GM18517 (cell line): ENCODE data around the gene LCE2D.
"Not testable (repeated sequence)": the region's sequence is repeated elsewhere in the genome, so short reads cannot be mapped to it uniquely, and the experiment has no call there.

Experiments
- ATAC-seq: cut with Tn5 transposase; IDR thresholded peaks from one replicate; pipeline ENCODE4 v1.9.1; 2021; ENCODE audit warnings: mild to moderate bottlenecking, moderate library complexity; ENCODE audit not compliant: unreplicated experiment

Gene LCE2D, protein sequence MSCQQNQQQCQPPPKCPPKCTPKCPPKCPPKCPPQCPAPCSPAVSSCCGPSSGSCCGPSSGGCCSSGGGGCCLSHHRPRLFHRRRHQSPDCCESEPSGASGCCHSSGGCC

DNA sequence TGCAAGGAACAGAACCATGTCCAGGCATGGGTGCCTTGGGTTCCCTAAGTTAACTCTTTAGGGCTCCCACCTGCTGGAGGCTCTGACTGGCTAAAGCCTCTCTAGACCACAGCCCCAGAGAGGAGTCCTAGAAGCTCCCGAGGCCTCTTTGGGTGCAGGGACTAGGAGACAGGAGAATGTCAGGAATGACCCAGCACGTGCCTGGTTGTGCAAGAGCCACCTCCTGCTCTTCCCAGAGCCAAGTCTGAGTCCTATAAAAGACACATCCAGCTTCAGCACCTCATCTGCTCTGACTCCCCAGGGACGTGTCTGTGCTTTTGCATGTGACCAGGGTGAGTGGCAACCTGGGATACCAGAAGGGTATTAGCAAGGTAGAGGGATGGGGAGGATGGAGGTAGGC, at the start of gene LCE2D:
Gene LCE2D, plus strand, starts transcription at position 283 of the 400 bp plus-strand sequence. CDS start 726 bp downstream, outside the sequence.
- no peak for ATAC-seq

- no peak for ATAC-seq
Observed at GRCh38 chr1:152613511-152613910, 49.7 kb upstream of the LCE2D start, which contains the start of gene LCE3B. Gene LCE3B (plus strand): TSS chr1:152613811. CDS start chr1:152613811, 0 bp downstream.

DNA sequence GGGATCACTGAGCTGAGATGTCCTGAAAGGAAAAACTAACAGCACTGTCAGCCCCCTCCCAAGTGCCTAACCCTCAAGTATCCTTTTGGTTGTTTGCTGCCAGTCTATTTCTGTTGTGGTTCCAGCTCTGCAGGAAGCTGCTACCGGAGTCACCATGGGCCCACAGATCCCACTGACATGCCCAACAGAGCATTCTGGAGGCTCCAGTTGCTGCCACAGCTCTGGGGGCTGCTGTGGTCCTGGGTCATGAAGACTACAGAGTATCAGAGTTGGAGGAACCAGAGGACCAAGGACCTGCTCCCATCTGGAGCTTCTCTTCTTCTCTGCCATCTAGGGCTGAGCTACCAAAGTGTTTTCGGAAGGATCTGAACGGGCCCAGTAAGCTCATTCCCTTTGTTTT, 41.2 kb upstream of the LCE2D start:
- no peak for ATAC-seq

DNA sequence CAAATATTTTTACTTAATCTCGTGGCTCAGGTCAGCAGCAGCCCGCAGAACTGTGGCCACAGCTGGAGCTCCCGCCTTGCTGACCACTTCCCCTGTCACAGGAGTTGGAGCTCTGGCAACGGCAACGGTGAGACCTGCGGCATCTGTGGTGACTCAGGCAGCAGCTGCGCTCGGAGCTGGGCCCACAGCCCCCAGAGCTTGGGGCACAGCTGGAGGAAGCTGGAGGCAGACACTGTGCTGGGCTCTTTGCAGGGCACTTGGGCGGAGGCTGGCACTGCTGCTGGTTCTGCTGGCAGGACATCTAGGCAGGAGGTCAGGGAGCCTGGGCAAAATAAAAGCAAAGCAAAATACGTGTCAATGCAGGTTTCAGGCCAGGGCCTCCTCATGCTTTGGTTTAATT, 40.4 kb upstream of the LCE2D start, which contains the start of gene LCE3A:
Gene LCE3A, minus strand, starts transcription at position 301 of the 400 bp plus-strand sequence. Its CDS starts 0 bp downstream, at position 301.
- ATAC-seq, result no peak

- no peak for ATAC-seq
Observed at GRCh38 chr1:152623203-152623844, 39.9 kb upstream of the LCE2D start.

DNA sequence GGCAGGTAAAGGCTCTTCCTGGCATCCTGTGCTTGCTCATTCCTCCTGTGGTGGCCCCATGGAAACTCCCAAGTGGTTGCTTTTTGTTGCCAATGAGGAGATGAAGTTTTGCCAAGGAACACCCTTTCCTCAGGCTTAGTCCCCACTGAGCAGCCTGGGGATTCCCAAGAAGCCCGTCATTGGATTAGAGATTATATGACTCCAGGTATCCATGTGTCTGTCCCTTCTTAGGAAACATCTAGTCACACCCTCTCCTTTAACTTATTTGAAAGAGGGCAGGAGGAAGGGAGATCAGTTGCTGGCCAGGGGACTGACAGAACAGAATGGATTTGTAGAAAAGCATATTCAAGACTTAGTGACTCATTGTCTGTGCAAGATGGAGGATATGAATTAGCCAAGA, 36.4 kb upstream of the LCE2D start:
- ATAC-seq, result no peak

DNA sequence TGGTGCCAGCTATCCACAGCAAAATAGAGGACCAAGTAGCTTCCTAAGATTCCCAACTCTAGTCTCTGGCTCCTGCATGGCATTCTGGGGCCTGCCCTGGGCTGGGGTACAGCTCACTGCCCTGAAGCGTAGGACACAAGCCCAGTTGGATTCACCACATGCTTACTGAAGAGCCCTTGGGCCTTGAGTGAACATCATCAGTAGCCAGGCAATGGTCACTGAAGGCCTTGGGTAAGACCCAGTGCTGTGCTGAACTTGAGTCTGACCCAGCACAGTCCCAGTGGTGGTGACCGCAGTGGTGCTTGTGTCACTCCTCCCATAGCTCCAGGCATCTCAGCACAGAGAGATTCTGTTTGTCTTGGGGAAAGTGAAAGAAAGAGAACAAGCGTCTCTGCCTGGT, 32.6 kb upstream of the LCE2D start:
- no peak for ATAC-seq

DNA sequence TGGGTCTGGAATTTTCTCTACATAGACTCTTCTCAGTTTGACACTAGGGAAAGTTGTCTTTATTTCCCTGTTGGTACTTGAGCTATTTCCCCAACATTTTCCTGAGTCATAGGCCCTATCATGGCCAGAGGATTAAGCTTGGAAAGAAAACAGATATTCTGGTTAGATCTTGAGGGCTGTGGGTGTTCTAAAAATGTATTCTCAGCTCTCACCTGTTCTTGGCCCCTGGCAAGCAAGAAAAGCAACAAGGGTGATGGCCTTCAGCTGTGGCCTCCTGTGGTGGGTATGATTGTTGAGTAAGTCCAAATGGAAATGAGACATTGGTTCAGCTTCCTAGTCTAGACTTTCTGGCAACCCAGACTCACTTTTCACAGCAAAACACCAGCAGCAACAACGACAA, 22.8 kb upstream of the LCE2D start:
- no peak for ATAC-seq

DNA sequence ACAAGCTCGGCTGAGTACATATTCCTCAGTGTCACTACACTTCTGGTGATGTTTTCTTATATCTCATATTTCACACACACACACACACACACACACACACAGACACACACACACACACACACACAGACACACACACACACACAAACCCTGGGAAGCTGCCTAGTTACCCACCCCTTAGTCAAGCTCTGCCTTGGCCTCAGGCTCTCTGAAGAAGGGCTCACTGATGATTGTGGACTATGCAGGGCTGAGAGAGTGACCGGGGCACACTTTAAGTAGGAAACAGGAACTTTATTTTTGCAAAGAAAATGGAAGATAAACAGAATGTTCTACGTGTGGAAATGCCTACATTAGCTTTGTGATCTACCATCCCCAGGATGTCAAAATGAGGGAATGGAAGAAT, 19.2 kb upstream of the LCE2D start:
- ATAC-seq, result no peak

GRCh38 chr1:152645146-152645545, 18.0 kb upstream of the LCE2D start:
- no peak for ATAC-seq

DNA sequence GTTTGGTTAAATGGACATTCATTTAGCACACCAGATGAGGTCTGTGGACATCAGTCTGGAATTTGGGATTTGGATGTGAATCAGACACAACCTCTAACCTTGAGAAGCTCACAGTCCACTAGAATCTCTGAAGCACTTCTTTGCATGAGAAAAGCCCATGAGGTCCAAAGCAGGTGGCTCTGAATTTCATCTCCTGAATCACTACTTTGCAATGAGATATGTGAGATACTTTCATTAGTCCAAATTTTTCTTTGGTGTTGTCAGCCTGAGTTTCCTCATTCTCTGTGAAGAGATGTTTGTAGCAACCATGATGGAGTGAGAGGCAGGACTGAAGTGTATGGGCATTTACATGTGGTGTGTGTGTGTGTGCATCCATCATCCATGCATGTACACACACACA, 16.5 kb upstream of the LCE2D start:
- ATAC-seq, result no peak

DNA sequence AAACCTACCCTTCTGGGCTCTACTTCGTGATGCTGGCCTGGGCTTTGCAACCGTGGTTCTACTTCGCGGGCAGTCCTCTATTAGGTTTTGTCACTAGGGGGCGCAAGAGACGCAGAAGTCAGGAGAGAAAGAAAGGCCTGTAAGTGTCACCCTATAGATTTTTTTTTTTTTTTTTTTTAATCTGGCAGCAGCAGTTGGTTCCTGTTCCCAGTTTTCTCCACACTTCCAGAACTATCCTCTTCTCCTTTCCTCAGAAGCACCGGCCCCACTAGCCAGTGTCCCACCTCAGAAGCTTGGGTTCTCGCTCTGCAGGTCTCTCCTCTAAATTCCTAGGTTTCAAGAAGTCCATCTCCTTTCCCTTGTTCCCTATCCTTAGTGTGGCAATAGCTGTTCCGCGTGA, 9.1 kb upstream of the LCE2D start:
- ATAC-seq, result no peak

DNA sequence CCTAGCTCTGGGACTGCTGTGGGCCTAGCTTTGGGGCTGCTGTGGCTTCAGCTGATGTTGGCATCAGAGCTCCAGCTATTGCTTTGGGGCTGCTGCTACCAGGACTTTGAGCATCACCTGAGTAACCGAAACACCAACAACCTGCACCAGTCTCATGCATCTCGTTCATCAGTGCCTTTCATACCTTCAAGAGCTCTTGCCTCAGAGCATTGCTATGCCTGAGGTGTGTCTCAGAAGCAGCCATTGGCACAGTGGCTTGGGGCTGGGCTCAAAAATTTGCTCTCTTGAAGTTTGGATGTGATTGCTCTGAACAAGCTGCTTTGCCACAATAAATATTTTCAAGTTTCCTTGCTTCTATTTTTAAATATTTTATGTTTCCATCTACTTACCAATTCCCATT, 6.7 kb upstream of the LCE2D start:
- ATAC-seq, result no peak

DNA sequence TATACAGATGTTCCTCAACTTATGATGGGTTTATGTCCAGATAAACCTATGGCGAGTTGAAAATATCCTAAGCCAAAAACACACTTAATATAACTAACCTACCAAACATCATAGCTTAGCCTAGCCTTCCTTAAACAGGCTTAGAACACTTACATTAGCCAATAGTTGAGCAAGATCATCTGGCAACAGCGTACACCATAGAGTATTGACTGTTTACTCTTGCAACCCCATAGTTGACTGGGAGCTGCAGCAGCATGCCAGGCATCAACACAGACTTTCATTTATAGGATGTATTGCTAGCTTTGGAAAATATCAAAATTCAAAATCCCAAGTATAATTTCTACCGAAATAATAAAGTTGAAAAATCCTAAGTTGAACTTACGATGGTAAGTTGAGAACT, 5.5 kb upstream of the LCE2D start:
- no peak for ATAC-seq

- no peak for ATAC-seq
Observed at GRCh38 chr1:152658649-152659048, 4.5 kb upstream of the LCE2D start.

GRCh38 chr1:152666171-152666570, 3.0 kb downstream of the LCE2D start:
- ATAC-seq, result not testable (repeated sequence)

DNA sequence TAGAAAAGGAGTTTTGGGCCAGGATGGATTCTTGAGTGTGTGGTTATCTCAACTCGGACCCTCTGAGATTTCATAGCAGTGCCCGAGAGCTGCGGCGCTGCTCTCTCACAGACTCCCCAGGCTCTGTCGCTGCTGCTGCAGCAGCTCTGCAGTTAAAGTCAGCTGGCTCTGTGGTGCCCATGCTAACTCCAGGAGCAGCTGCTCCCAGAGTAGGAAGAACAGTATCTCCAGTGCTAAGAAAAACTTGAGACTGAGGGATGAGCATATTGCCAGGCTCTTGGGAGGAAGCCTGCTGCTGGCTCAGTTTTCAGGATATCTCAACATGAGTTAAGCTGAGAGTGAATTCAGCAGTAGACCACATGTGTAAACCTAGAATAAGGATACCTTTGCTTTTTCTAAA, 4.5 kb downstream of the LCE2D start:
- ATAC-seq, result no peak

- no peak for ATAC-seq
Observed at GRCh38 chr1:152673016-152673415, 9.8 kb downstream of the LCE2D start.

DNA sequence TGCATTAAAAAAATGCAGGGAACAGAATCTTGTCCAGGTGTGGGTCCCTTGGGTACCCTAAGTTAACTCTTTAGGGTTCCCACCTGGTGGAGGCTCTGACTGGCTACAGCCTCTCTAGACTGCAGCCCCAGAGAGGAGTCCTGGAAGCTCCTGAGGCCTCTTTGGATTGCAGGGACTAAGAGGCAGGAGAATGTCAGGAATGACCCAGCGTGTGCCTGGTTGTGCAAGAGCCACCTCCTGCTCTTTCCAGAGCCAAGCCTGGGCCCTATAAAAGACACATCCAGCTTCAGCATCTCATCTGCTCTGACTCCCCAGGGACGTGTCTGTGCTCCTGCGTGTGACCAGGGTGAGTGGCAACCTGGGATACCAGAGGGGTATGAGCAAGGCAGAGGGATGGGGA, 11.8 kb downstream of the LCE2D start, which contains the start of gene LCE2C:
Gene LCE2C, plus strand, starts transcription at position 297 of the 400 bp plus-strand sequence. CDS start 737 bp downstream, outside the sequence.
- ATAC-seq, result not testable (repeated sequence)

DNA sequence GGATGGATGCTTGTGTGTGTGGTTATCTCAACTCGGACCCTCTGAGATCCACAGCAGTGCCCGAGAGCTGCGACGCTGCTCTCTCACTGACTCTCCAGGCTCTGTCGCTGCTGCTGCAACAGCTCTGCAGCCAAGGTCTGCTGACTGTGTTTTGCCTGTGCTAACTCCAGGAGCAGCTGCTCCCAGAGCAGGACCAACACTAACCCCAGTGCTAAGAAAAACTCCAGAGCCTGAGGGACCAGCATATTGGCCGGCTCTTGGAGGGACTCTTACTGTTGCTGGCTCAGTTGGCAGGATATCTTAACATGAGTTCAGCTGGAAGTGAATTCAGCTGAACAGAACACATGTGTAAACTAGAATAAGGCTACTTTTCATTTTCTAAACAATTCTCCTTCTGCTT, 16.3 kb downstream of the LCE2D start:
- ATAC-seq, result no peak

DNA sequence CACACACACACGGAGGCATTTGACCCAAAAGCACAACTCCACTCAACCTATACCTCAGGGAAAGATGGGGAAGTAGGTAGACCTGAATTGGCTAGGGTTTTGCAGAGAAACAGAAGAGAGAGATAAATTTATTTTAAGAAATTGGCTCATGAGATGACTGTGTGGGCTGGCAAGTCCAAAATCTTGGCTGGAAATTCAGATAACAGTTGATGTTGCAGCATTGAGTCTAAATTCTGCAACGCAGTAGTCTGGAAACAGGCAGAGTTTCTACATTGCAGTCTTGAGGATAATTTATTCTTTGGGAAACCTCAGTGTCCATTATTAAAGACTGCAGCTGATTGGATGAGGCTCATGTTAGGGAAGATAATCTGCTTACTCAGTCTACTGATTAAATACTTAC, 18.4 kb downstream of the LCE2D start:
- ATAC-seq, result no peak

DNA sequence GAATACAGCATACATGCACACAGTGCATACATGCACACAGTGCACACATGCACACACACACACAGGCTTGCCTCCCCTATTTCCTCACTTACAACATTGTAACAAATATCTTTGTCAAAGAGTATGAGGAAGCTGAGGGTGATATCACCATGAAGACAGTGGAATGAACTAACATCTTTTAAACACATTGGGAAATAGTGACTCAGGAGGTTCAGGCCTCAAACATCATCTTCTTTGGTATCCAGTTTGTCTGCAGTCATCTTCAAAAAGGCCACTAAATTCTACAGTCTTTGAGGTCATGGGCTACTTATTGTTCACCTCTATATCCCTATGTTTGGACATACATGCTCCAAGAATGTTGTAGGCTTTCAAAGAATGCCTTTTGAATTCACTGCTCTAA, 20.7 kb downstream of the LCE2D start:
- no peak for ATAC-seq

DNA sequence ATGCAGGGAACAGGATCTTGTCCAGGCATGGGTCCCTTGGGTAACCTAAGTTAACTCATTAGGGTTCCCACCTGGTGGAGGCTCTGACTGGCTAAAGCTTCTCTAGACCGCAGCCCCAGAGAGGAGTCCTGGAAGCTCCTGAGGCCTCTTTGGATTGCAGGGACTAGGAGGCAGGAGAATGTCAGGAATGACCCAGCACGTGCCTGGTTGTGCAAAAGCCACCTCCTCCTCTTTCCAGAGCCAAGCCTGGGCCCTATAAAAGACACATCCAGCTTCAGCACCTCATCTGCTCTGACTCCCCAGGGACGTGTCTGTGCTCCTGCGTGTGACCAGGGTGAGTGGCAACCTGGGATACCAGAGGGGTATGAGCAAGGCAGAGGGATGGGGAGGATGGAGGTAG, 22.6 kb downstream of the LCE2D start, which contains the start of gene LCE2B:
Gene LCE2B, plus strand, starts transcription at position 301 of the 400 bp plus-strand sequence. CDS start 721 bp downstream, outside the sequence.
- ATAC-seq, result not testable (repeated sequence)
